ENCODE measurements around the gene GABBR2. TPM values are rescaled to one million over a fixed set of nuclear protein-coding genes. Genes with fewer than 3 reads are reported as not detected.

GABBR2 gene
- total RNA-seq, 1 experiment from 2014 or later = not detected

DNA sequence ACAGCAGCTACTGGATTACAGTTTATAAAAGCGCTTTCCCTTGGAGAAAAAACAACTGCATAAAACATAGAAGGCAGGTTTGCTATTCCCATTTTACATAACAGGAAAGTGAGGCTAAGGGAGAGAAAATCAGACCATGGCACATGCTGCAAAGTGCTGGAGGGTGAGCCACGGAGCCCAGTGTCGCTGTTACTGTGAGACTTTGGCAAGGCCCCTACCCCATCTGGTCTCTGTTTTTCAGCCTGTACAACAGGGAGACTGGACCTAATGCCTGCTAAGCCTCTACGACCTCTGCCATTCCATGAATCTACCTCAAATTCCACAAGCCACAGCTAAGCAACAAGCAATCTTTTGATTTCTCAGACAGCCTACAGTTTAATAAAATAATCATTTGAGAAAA, 139.2 kb downstream of the GABBR2 start:
- no peak overlapping the region for H3K4me3 Mint-ChIP-seq (ENCODE audit: unreplicated experiment)
- intact Hi-C loops (cut with micrococcal nuclease) = no loop called here
- BruUV-seq (replicated peaks) = no TSS peak
- peaks cover 40% of the 10 kb centered on the region for H3K27me3 Mint-ChIP-seq (ENCODE audit: insufficient read depth, unreplicated experiment)
- no peaks in the 10 kb centered on the region for H3K36me3 Mint-ChIP-seq (ENCODE audit: insufficient read depth, unreplicated experiment)
- TF ChIP-seq, protein P1, sequence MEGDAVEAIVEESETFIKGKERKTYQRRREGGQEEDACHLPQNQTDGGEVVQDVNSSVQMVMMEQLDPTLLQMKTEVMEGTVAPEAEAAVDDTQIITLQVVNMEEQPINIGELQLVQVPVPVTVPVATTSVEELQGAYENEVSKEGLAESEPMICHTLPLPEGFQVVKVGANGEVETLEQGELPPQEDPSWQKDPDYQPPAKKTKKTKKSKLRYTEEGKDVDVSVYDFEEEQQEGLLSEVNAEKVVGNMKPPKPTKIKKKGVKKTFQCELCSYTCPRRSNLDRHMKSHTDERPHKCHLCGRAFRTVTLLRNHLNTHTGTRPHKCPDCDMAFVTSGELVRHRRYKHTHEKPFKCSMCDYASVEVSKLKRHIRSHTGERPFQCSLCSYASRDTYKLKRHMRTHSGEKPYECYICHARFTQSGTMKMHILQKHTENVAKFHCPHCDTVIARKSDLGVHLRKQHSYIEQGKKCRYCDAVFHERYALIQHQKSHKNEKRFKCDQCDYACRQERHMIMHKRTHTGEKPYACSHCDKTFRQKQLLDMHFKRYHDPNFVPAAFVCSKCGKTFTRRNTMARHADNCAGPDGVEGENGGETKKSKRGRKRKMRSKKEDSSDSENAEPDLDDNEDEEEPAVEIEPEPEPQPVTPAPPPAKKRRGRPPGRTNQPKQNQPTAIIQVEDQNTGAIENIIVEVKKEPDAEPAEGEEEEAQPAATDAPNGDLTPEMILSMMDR (IDR thresholded peaks at IDR 0.05; ENCODE audit: unreplicated experiment) = no peak
- ChIA-PET POLR2A (interaction anchor here (0.7 kb wide), 1 partner anchor 212 kb away, joined by 3 read pairs; no protein-coding TSS in a partner anchor), CTCF (interaction anchor here (1.3 kb wide), 1 partner anchor 254 kb away, joined by 5 read pairs; no protein-coding TSS in a partner anchor)
- H3K9me3 Mint-ChIP-seq (ENCODE audit: unreplicated experiment) = no peaks in the 10 kb centered on the region
- no peak for DNase-seq (ENCODE audit: unreplicated experiment)
- H3K4me1 Mint-ChIP-seq (ENCODE audit: insufficient read depth, unreplicated experiment) = no peaks in the 10 kb centered on the region
- H3K27ac Mint-ChIP-seq (ENCODE audit: low read depth, unreplicated experiment) = no peak overlapping the region

DNA sequence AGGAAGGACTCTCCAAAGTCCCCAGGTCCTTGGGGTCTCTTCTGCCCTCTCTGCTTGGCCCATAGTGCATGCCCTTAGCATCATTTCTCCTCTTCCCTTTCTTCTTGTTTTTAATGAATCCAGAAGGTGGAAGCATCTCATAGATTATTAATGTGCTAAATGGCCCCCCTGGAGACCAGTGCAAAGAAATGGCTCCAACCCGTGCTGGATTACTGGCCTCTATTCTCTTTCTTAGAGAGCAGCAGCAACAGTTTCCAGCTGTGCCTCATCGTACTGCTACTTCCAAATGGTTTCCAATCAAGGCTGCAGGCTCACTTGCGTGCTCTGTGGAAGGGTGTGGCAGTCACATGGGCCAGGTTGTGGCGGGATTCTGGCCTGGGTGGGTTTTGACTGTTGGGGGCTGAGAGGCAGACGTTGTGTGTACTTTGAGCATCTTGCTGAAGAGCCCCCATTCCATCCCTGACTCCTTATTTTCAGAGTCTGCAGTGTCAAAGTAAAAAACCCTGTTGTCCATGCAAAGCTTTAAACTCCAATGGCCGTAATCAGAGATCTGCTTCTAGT, 139.7 kb downstream of the GABBR2 start:
- Mint-ChIP-seq H3K9me3 (ENCODE audit: unreplicated experiment) (no peaks in the 10 kb centered on the region), H3K27ac (ENCODE audit: low read depth, unreplicated experiment) (no peak overlapping the region), H3K36me3 (ENCODE audit: insufficient read depth, unreplicated experiment) (no peaks in the 10 kb centered on the region), H3K4me3 (ENCODE audit: unreplicated experiment) (no peak overlapping the region), H3K27me3 (ENCODE audit: insufficient read depth, unreplicated experiment) (peaks cover 40% of the 10 kb centered on the region), H3K4me1 (ENCODE audit: insufficient read depth, unreplicated experiment) (no peaks in the 10 kb centered on the region)
- DNase-seq (ENCODE audit: unreplicated experiment) = no peak
- TF ChIP-seq, protein P1 (IDR thresholded peaks at IDR 0.05; ENCODE audit: unreplicated experiment) = no peak
- CTCF ChIA-PET = no interaction called here
- POLR2A ChIA-PET = interaction anchor here (0.7 kb wide), 1 partner anchor 213 kb away, joined by 3 read pairs; no protein-coding TSS in a partner anchor
- BruUV-seq (replicated peaks) = no TSS peak
- intact Hi-C loops (cut with micrococcal nuclease) = no loop called here

DNA sequence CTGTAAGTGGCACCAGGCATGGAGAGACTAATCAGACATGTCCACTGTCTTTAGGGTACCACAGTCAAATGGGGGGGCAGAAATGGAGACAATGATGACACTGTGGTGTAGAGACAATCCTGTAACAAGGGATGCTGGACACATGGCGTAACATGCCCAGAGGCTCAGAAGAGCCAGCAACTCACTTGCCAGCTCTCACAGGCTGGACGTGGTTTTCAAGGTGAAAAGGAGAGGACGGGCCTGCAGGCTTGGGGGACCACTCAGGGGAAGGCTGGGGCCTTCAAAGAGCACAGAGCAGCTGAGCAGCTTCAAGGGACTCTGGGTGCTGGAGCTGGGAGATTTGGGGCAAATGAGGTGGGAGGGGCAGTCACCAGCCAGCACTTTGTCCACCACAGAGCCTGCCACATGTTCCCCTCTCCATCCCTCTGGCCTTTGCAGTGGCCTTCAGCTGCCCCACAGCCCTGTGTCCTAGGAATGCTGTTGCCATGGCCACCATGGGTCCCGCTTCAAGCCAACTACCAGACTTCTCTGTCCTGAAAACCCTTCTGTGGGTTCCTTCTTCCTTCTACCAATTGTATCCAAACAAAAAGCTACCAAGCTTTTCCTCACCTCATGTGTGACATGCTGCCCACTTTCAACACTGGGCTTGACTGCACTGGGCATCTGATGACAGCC, 140.4 kb downstream of the GABBR2 start:
- Mint-ChIP-seq H3K4me3 (ENCODE audit: unreplicated experiment) (no peak overlapping the region), H3K27ac (ENCODE audit: low read depth, unreplicated experiment) (no peak overlapping the region), H3K9me3 (ENCODE audit: unreplicated experiment) (no peaks in the 10 kb centered on the region), H3K4me1 (ENCODE audit: insufficient read depth, unreplicated experiment) (no peaks in the 10 kb centered on the region), H3K36me3 (ENCODE audit: insufficient read depth, unreplicated experiment) (no peaks in the 10 kb centered on the region), H3K27me3 (ENCODE audit: insufficient read depth, unreplicated experiment) (peaks cover 40% of the 10 kb centered on the region)
- intact Hi-C loops (cut with micrococcal nuclease) = no loop called here
- no peak for DNase-seq (ENCODE audit: unreplicated experiment)
- CTCF ChIA-PET = no interaction called here
- POLR2A ChIA-PET = interaction anchor here (0.6 kb wide), 1 partner anchor 157 kb away, joined by 3 read pairs; no protein-coding TSS in a partner anchor
- BruUV-seq (replicated peaks) = no TSS peak
- TF ChIP-seq, protein P1 (IDR thresholded peaks at IDR 0.05; ENCODE audit: unreplicated experiment) = no peak

DNA sequence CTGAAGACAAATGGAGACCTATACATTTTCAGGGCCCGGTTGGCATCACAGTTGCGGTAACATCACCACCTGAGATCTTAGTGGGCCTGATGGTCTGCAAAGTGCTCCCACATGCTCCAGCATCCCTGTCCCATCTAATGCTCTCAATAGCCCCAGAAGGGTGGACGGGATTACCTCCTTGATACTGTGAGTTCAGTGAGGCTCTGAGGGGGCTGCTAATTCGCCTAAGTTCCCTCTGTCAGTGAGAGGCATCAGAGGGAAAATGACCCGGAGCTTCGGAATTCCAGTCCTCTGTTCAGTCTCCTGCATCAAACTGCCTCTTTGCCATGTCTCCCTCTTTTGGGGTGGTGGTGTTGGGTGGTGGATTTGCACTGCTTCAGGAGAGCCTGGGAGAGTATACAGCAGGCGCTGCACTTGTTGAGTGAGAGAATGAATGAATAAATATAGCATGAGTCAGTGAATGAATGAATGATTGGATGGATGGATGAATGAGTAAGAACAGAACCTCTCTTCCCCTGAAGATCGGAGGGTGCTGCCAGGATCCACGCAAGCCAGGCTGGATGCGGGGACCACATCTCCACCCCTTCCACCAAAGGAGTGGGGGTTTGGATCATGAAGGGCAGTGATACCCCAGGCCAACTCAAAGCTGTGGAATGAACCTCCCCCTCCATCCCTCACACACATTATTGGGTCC, 141.0 kb downstream of the GABBR2 start:
- no TSS peak for BruUV-seq (replicated peaks)

More for the DNA sequence above, 141.0 kb downstream of the GABBR2 start:
- peaks cover 40% of the 10 kb centered on the region for H3K27me3 Mint-ChIP-seq (ENCODE audit: insufficient read depth, unreplicated experiment)
- no peaks in the 10 kb centered on the region for H3K4me1 Mint-ChIP-seq (ENCODE audit: insufficient read depth, unreplicated experiment)
- intact Hi-C loops (cut with micrococcal nuclease) = no loop called here
- H3K9me3 Mint-ChIP-seq (ENCODE audit: unreplicated experiment) = no peaks in the 10 kb centered on the region
- no peak overlapping the region for H3K27ac Mint-ChIP-seq (ENCODE audit: low read depth, unreplicated experiment)
- DNase-seq (ENCODE audit: unreplicated experiment) = no peak
- ChIA-PET CTCF (interaction anchor here (0.9 kb wide), 1 partner anchor 1922 kb away, joined by 3 read pairs; no protein-coding TSS in a partner anchor), POLR2A (interaction anchor here (0.6 kb wide), 1 partner anchor 157 kb away, joined by 3 read pairs; no protein-coding TSS in a partner anchor)
- H3K36me3 Mint-ChIP-seq (ENCODE audit: insufficient read depth, unreplicated experiment) = no peaks in the 10 kb centered on the region
- TF ChIP-seq, protein P1 (IDR thresholded peaks at IDR 0.05; ENCODE audit: unreplicated experiment) = no peak
- no peak overlapping the region for H3K4me3 Mint-ChIP-seq (ENCODE audit: unreplicated experiment)

Data from MCF 10A (cell line).